RWPE1 (cell line): Measurements from ENCODE around the gene MTHFD1L.
"Not testable (repeated sequence)": the region's sequence is repeated elsewhere in the genome, so short reads cannot be mapped to it uniquely, and the experiment has no call there.

Experiments
- CTCF ChIA-PET: fragments of 350-600 bp; sonication (Branson Sonifier 250); formaldehyde crosslinking; extraction: SDS; loops from one replicate; lab custom pipeline; 2021; lab: Yijun Ruan, JAX
- POLR2A ChIA-PET: fragments of 400-600 bp; formaldehyde crosslinking; extraction: SDS; loops from one replicate; lab custom pipeline; 2020; ENCODE audit warnings: antibody characterized with exemption; ENCODE audit not compliant: low non-redundant PET; lab: Yijun Ruan, JAX
- DNase-seq: peaks from one replicate; pipeline ENCODE4 v3.0.0; 2012; ENCODE audit warnings: low spot score
- H3K27ac ChIP-seq: fragments of 450-650 bp; 2 replicates; pipeline ENCODE4 v1.5.1; 2017
- CTCF ChIP-seq: fragments of 450-650 bp; conservative IDR thresholded peaks from 2 replicates; pipeline ENCODE4 v1.5.1; 2017; ENCODE audit warnings: low read depth, mild to moderate bottlenecking

MTHFD1L gene

DNA sequence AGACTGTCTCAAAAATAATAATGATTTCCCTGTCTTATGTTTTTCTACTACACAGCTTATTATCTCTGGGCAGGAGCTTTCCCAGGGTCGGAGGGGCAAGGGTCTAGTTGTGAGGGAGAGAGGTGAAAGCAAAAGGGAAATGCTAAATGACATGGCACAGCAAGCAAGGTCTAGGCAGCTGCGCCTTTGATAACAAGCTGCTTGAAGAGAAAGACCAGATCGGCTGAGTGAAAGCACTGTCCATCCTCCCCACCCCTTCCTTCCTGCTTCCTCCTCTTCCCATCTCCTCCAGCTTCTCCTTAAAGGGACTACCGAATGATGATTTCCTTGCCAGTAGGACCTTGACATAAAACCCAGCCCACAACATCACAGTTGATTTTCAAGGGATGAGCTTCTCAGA, 216.2 kb downstream of the MTHFD1L start:
- no peak overlapping the region for H3K27ac ChIP-seq
- no peak for DNase-seq
- ChIA-PET CTCF (interaction anchor here (0.6 to 1.1 kb wide), 4 partner anchors 17 to 243 kb away, joined by 3 to 5 read pairs (median 4); no protein-coding TSS in a partner anchor), POLR2A (no interaction called here)
- no peak for TF ChIP-seq CTCF

DNA sequence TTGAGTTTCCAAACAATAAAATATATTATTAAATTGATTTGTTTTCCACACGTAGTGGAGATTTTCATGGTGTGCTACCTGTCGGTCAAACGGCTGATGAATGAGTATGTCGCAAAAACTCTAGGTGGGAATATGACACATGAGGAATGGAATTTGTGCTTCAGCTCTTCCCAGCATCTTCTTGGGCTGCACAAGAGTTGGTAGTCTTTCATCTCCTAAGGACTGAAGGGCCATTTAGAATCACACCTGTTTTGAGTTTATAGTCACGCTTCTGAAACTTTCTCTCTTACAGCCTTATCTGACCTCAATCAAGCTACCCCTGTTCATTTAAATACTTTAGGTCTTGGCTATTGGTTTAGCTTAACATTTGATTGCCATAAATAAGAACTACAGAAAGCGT, 216.6 kb downstream of the MTHFD1L start:
- ChIA-PET POLR2A (no interaction called here), CTCF (interaction anchor here (0.7 to 1.1 kb wide), 2 partner anchors 16 to 179 kb away, joined by 3 to 5 read pairs; no protein-coding TSS in a partner anchor)
- no peak overlapping the region for H3K27ac ChIP-seq
- DNase-seq = peak; percentile 64
- TF ChIP-seq CTCF = no peak

GRCh38 chr6:151084275-151084674, 218.8 kb downstream of the MTHFD1L start:
- H3K27ac ChIP-seq = no peak overlapping the region
- no peak for DNase-seq
- no peak for TF ChIP-seq CTCF
- CTCF ChIA-PET = no interaction called here
- POLR2A ChIA-PET = no interaction called here

GRCh38 chr6:151087055-151087454, 221.6 kb downstream of the MTHFD1L start:
- H3K27ac ChIP-seq, DNase-seq, POLR2A ChIA-PET, CTCF ChIA-PET: not testable (repeated sequence)

DNA sequence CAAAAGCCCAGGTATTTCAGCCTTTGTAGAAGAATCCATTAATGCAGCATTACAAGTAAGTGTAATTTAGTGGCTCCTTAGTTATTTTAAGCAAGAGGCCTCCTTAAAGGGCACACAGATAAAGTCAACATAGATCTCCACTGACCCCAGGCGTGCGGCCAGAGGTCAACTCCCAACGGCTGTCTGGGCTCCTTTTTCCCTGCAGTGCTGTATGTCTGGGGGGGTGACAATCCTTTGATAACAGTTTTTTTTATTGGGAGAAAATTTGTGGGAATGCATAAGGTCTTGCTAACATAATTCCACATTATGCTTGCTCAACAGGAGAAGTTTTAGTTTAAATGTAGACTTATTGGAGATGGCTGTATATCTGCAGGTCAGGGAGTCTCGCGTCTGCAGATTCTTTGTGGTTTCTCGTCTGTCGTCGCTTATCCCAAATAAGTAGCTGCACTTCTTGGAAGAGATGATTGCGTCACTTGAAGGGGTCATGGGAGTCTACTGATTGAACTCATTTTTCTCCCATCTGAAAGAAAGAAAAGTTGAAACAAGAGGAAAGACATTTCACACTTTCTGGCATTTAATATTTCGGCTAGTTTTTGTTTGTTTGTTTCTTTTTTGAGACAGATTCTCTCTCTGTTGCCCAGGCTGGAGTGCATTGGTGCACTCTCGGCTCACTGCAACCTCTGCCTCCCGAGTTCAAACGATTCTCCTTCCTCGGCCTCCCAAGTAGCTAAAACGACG, 222.5 kb downstream of the MTHFD1L start:
- DNase-seq = no peak
- TF ChIP-seq CTCF = no peak
- ChIA-PET CTCF (interaction anchor here (0.7 kb wide), 1 partner anchor 236 kb away, joined by 3 read pairs; no protein-coding TSS in a partner anchor), POLR2A (no interaction called here)
- H3K27ac ChIP-seq = no peak overlapping the region

DNA sequence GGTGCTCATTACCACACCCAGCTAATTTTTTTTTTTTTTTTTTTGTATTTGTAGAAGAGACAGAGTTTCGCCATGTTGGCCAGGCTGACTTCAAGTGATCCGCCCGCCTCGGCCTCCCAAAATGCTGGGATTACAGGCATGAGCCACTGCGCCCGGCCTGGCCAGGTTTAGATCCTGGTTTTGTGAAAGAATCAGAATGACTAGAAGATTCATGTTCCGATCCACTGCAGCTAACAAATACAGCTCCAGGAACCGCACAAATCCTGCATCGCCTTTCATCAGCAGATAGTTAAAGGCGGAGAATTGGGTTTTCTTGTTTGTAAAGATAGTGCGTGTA, 223.1 kb downstream of the MTHFD1L start:
- no peak overlapping the region for H3K27ac ChIP-seq
- no peak for DNase-seq
- no peak for TF ChIP-seq CTCF
- POLR2A ChIA-PET = no interaction called here
- CTCF ChIA-PET = interaction anchor here (0.7 kb wide), 1 partner anchor 236 kb away, joined by 3 read pairs; no protein-coding TSS in a partner anchor

GRCh38 chr6:151088963-151089362, 223.5 kb downstream of the MTHFD1L start:
- no peak for TF ChIP-seq CTCF
- DNase-seq = no peak
- CTCF ChIA-PET = interaction anchor here (0.6 to 0.7 kb wide), 2 partner anchors 15 to 236 kb away, joined by 3 read pairs; no protein-coding TSS in a partner anchor
- no peak overlapping the region for H3K27ac ChIP-seq
- POLR2A ChIA-PET = no interaction called here
